ENCODE measurements around the gene PCDHA1. TPM values are rescaled to one million over a fixed set of nuclear protein-coding genes. Genes with fewer than 3 reads are reported as not detected.

The PCDHA1 gene
- total RNA-seq, 1 experiment from 2014 or later, result not detected

DNA sequence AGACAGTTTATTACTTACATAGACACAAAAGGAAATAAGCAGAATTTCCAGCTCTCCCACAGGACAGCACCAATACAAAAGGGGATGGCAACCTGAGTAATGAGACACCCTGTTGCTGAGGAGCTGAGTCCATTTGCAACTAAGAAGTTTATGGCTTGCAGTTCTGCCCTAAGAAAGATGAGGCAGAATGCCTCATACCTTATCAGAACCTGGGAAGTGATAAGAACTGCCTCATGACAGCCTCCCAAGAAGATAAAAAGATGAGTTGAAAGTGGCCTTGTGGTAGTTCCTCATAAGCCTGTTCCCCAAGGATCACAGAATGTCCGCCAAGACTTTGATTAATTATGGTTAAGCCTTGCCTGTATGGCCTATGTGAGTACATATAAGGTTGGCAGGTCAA lies 44.0 kb upstream of the PCDHA1 start:
- H3K4me3 ChIP-seq (ENCODE audit: low read depth in 2 of 2, low read length in 2 of 2), result no peak overlapping the region
- ChIA-PET POLR2A (no interaction called here), CTCF (no interaction called here)
- peaks cover 3% of the 10 kb centered on the region; the same call in 1 of the 2 replicates for H3K9me3 ChIP-seq (ENCODE audit: control insufficient read depth, insufficient read depth, low read depth, low read length)
- in situ Hi-C loops (cut with HindIII; ENCODE audit: low pct_unique_long_range_greater_than_20kb, low sequenced_read_pairs) (no loop called here), intact Hi-C loops (cut with micrococcal nuclease; ENCODE audit: unreplicated experiment) (no loop called here)
- DNase-seq (ENCODE audit: low read depth, low spot score) (no peak), ATAC-seq (no peak)
- no peaks in the 10 kb centered on the region for H3K36me3 ChIP-seq (ENCODE audit: control insufficient read depth, insufficient read depth, low read length)
- no peaks in the 10 kb centered on the region for H3K27me3 ChIP-seq (ENCODE audit: control insufficient read depth, insufficient read depth, low read length)
- TF ChIP-seq POLR2AphosphoS5 (IDR thresholded peaks at IDR 0.05; ENCODE audit: low read depth, low read length), result no peak
- TF ChIP-seq, protein P1, sequence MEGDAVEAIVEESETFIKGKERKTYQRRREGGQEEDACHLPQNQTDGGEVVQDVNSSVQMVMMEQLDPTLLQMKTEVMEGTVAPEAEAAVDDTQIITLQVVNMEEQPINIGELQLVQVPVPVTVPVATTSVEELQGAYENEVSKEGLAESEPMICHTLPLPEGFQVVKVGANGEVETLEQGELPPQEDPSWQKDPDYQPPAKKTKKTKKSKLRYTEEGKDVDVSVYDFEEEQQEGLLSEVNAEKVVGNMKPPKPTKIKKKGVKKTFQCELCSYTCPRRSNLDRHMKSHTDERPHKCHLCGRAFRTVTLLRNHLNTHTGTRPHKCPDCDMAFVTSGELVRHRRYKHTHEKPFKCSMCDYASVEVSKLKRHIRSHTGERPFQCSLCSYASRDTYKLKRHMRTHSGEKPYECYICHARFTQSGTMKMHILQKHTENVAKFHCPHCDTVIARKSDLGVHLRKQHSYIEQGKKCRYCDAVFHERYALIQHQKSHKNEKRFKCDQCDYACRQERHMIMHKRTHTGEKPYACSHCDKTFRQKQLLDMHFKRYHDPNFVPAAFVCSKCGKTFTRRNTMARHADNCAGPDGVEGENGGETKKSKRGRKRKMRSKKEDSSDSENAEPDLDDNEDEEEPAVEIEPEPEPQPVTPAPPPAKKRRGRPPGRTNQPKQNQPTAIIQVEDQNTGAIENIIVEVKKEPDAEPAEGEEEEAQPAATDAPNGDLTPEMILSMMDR (IDR thresholded peaks at IDR 0.05), result no peak
- TF ChIP-seq, protein P2, sequence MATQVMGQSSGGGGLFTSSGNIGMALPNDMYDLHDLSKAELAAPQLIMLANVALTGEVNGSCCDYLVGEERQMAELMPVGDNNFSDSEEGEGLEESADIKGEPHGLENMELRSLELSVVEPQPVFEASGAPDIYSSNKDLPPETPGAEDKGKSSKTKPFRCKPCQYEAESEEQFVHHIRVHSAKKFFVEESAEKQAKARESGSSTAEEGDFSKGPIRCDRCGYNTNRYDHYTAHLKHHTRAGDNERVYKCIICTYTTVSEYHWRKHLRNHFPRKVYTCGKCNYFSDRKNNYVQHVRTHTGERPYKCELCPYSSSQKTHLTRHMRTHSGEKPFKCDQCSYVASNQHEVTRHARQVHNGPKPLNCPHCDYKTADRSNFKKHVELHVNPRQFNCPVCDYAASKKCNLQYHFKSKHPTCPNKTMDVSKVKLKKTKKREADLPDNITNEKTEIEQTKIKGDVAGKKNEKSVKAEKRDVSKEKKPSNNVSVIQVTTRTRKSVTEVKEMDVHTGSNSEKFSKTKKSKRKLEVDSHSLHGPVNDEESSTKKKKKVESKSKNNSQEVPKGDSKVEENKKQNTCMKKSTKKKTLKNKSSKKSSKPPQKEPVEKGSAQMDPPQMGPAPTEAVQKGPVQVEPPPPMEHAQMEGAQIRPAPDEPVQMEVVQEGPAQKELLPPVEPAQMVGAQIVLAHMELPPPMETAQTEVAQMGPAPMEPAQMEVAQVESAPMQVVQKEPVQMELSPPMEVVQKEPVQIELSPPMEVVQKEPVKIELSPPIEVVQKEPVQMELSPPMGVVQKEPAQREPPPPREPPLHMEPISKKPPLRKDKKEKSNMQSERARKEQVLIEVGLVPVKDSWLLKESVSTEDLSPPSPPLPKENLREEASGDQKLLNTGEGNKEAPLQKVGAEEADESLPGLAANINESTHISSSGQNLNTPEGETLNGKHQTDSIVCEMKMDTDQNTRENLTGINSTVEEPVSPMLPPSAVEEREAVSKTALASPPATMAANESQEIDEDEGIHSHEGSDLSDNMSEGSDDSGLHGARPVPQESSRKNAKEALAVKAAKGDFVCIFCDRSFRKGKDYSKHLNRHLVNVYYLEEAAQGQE (IDR thresholded peaks at IDR 0.05; ENCODE audit: insufficient read depth in 1 of 2, low read depth in 2 of 2, low read length in 1 of 2), result no peak
- no peak for TF ChIP-seq SIN3A (IDR thresholded peaks at IDR 0.05; ENCODE audit: borderline replicate concordance, insufficient read depth, low read depth, low read length)
- TF ChIP-seq TCF7L2 (IDR thresholded peaks at IDR 0.05; ENCODE audit: low read depth, low read length), result no peak
- no TSS peak for BruUV-seq (replicated peaks)
- no peak overlapping the region for H3K27ac ChIP-seq (ENCODE audit: low read length)
- H3K4me1 ChIP-seq (ENCODE audit: control insufficient read depth, insufficient read depth, low read length), result no peaks in the 10 kb centered on the region

DNA sequence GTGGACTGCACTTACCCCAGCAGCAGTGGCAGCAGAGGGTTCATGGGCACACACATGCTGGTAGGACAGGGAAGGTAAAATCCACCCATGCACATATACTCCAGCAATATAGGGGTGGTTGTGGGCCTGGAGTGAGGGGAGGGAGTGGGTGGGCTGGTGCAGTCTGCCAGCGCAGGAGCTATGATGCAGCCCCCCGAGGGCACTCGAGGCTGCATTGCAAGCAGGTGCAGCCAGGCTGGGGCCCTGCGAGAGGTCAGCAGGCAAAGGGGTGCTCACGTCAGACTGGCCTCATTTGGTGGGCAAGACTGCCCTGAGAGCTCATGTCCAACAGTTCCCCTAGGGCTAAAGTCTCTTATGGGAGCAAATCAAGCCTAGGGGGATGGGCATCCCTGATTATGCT lies 32.4 kb upstream of the PCDHA1 start:
- in situ Hi-C loops (cut with HindIII; ENCODE audit: low pct_unique_long_range_greater_than_20kb, low sequenced_read_pairs), result no loop called here
- H3K4me3 ChIP-seq (ENCODE audit: low read depth in 2 of 2, low read length in 2 of 2), result no peak overlapping the region
- H3K27me3 ChIP-seq (ENCODE audit: control insufficient read depth, insufficient read depth, low read length), result no peaks in the 10 kb centered on the region
- peaks cover 25% of the 10 kb centered on the region; the same call in 1 of the 2 replicates for H3K9me3 ChIP-seq (ENCODE audit: control insufficient read depth, insufficient read depth, low read depth, low read length)
- no peaks in the 10 kb centered on the region for H3K36me3 ChIP-seq (ENCODE audit: control insufficient read depth, insufficient read depth, low read length)
- DNase-seq (ENCODE audit: low read depth, low spot score) (no peak), ATAC-seq (no peak)
- CTCF ChIA-PET, result no interaction called here
- TF ChIP-seq TCF7L2 (IDR thresholded peaks at IDR 0.05; ENCODE audit: low read depth, low read length) (no peak), POLR2AphosphoS5 (IDR thresholded peaks at IDR 0.05; ENCODE audit: low read depth, low read length) (no peak), SIN3A (IDR thresholded peaks at IDR 0.05; ENCODE audit: borderline replicate concordance, insufficient read depth, low read depth, low read length) (no peak)
- TF ChIP-seq, protein P1 (IDR thresholded peaks at IDR 0.05), result no peak
- TF ChIP-seq, protein P2 (IDR thresholded peaks at IDR 0.05; ENCODE audit: insufficient read depth in 1 of 2, low read depth in 2 of 2, low read length in 1 of 2), result no peak
- no peaks in the 10 kb centered on the region for H3K4me1 ChIP-seq (ENCODE audit: control insufficient read depth, insufficient read depth, low read length)
- POLR2A ChIA-PET, result no interaction called here
- no TSS peak for BruUV-seq (replicated peaks)
- intact Hi-C loops (cut with micrococcal nuclease; ENCODE audit: unreplicated experiment), result no loop called here
- no peak overlapping the region for H3K27ac ChIP-seq (ENCODE audit: low read length)
